HUES6 (cell line): ENCODE measurements around the gene AZIN2.
"Not testable (repeated sequence)": the region's sequence is repeated elsewhere in the genome, so short reads cannot be mapped to it uniquely, and the experiment has no call there.

Source experiments
- H3K27ac ChIP-seq: 2 replicates; pipeline ENCODE4 v1.7.0; 2013; ENCODE audit warnings: low read depth, mild to moderate bottlenecking, low read length, inconsistent platforms
- H3K27me3 ChIP-seq: 2 replicates; pipeline ENCODE4 v1.6.1; 2013; ENCODE audit warnings: low read length; ENCODE audit not compliant: control insufficient read depth, insufficient read depth
- H3K36me3 ChIP-seq: 2 replicates; pipeline ENCODE4 v1.6.1; 2013; ENCODE audit warnings: low read length; ENCODE audit not compliant: control insufficient read depth, insufficient read depth
- H3K4me1 ChIP-seq: 2 replicates; pipeline ENCODE4 v1.6.1; 2013; ENCODE audit warnings: low read length; ENCODE audit not compliant: control insufficient read depth, insufficient read depth
- H3K4me3 ChIP-seq: 2 replicates; pipeline ENCODE4 v1.5.1; 2013; ENCODE audit warnings: low read depth, low read length
- H3K9ac ChIP-seq: one replicate; pipeline ENCODE4 v1.6.1; 2013; ENCODE audit warnings: mild to moderate bottlenecking, low read length
- H3K9me3 ChIP-seq: 2 replicates; pipeline ENCODE4 v1.6.1; 2013; ENCODE audit warnings: low read depth, low read length; ENCODE audit not compliant: control insufficient read depth, insufficient read depth

AZIN2 gene

DNA sequence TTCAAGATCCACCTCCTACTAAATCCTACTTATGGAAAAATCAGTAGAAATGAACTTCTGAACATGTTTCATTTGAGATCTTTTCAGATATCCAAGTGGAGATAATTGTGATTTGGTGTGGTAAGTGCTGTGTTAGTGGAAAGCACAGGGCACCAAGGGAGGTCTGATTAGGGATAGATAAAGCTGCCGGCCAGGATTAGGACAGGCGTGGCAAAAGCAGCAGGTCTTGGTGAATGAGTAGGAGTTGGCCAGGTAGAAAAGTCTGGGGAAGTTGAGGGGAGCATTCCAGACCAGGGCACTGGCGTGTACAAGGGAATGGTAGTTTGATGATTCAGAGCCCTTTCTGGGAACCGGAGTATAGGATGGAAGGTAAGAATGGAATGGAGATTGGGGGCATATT lies 47.8 kb downstream of the AZIN2 start:
- H3K9ac ChIP-seq = peak overlapping the region; percentile 55
- no peak overlapping the region for H3K27ac ChIP-seq
- H3K9me3 ChIP-seq = no peaks in the 10 kb centered on the region
- H3K4me1 ChIP-seq = peaks cover 18% of the 10 kb centered on the region
- H3K4me3 ChIP-seq = no peak overlapping the region; the same call in 1 of the 2 replicates
- no peaks in the 10 kb centered on the region for H3K36me3 ChIP-seq
- H3K27me3 ChIP-seq = no peaks in the 10 kb centered on the region

DNA sequence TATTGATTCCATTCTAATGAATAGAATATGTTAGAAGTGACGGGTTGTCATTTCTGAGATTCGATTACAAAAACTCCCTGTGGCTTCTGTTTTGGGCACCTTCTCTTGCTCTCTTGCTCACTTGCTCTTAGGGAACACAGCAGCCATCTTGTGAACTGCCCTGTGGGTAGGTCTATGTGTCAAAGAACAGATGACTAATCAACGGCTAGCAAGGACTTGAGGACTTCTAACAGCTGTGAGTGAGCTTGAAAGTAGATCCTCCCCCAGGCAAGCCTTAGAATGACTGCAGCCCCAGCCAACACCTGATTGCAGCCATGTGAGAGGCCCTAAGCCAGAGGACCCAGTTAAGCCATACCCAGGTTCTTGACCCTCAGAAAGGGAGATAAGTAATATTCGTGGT lies 49.3 kb downstream of the AZIN2 start:
- Histone ChIP-seq H3K36me3 (no peaks in the 10 kb centered on the region), H3K27me3 (no peaks in the 10 kb centered on the region), H3K4me3 (no peak overlapping the region), H3K9me3 (no peaks in the 10 kb centered on the region), H3K27ac (no peak overlapping the region), H3K4me1 (peaks cover 18% of the 10 kb centered on the region), H3K9ac (no peak overlapping the region)

DNA sequence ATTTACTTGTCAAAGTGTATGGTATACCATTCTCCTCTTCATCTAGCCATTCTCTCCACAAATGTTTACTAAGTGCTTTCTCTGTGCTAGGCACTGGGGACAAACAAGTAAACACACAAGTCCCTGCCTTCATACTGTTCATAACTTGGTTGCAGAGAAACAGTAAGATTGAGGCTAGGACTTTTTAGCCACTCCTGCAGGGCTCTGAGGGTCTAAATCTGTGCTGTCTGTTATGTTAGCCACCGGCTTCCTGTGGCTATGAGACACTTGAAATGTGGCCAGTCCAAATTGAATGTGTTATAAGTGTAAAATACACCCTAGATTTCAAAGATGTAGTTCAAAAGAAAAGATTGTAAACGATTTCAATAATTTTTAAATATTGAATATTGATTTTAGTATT lies 50.2 kb downstream of the AZIN2 start:
- Histone ChIP-seq H3K27ac (no peak overlapping the region), H3K36me3 (no peaks in the 10 kb centered on the region)

DNA sequence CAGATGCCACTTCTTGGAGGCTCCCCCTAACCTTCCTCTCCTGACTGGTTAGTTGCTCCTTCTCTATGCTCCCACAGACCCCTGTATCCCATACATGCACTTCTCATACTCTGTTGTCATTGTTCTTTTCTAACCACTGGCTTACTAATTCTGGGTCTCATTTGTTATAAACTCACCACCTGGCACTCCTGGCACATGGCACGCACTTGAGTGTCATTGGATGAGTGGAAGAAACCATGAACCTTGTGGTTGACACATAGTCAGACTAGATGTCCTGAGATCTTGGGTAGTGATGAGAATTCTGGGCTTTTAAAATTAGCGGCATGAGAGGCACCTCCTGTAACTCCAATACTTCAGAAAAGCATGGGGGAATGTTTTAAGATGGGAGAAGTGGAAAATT lies 51.6 kb downstream of the AZIN2 start:
- no peaks in the 10 kb centered on the region for H3K9me3 ChIP-seq
- no peak overlapping the region for H3K9ac ChIP-seq
- H3K4me3 ChIP-seq = no peak overlapping the region
- H3K27me3 ChIP-seq = no peaks in the 10 kb centered on the region
- no peak overlapping the region for H3K27ac ChIP-seq
- no peaks in the 10 kb centered on the region for H3K36me3 ChIP-seq
- H3K4me1 ChIP-seq = peaks cover 13% of the 10 kb centered on the region

More for the DNA sequence above, 50.2 kb downstream of the AZIN2 start:
- Histone ChIP-seq H3K4me1 (peaks cover 18% of the 10 kb centered on the region), H3K27me3 (no peaks in the 10 kb centered on the region), H3K4me3 (no peak overlapping the region), H3K9ac (no peak overlapping the region), H3K9me3 (no peaks in the 10 kb centered on the region)

DNA sequence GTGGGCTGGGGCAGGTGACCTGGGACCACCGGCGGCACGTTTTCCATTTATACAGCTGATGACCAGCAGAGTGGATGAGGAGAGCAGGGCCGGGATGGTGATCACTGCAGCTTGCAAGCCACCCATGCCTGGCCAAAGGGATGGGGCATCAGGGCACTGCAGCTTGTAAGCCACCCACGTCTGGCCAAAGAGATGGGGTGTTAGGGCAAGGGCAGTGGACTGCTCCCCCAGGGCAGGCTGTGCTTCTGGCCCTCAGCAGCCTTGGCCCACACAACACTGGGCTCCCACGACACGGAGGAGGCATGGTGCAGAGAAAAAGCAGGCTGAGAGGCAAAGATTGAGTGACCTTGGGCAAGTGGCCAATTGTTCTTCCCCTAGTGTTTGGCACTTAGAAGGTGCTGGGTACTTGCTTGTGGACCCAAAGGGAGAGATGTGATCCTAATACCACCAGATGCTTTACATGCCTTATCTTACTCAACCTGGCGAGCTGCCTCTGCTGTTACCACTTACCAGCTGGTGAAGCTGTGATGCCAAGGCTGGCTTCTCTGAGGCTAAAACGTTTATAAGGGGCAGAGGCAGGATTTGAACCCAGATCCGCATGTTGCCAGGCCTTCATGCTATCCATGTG lies 52.6 kb downstream of the AZIN2 start:
- H3K9ac ChIP-seq = no peak overlapping the region
- H3K27ac ChIP-seq = no peak overlapping the region
- no peaks in the 10 kb centered on the region for H3K9me3 ChIP-seq
- peaks cover 10% of the 10 kb centered on the region for H3K4me1 ChIP-seq
- H3K27me3 ChIP-seq = no peaks in the 10 kb centered on the region
- H3K36me3 ChIP-seq = no peaks in the 10 kb centered on the region
- H3K4me3 ChIP-seq = no peak overlapping the region

DNA sequence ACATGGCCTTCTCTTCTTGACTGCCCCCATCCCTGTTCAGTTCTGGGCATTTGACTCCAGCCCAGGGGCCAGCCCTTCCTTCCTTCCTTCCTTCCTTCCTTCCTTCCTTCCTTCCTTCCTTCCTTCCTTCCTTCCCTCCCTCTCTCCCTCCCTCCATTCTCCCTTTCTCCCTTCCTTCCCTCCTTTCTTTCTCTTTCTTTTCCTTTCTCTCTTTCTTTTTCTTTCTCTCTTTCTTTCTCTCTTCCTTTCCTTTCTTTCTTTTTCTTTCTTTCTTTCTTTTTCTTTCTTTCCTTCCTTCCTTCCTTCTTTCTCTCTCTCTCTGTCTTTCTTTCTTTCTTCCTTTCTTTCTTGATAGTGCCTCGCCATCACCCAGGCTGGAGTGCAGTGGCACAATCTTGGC lies 55.1 kb downstream of the AZIN2 start:
- H3K36me3 ChIP-seq, H3K9ac ChIP-seq, H3K27ac ChIP-seq, H3K9me3 ChIP-seq, H3K4me3 ChIP-seq, H3K27me3 ChIP-seq: not testable (repeated sequence)
- H3K4me1 ChIP-seq = peaks cover 22% of the 10 kb centered on the region

DNA sequence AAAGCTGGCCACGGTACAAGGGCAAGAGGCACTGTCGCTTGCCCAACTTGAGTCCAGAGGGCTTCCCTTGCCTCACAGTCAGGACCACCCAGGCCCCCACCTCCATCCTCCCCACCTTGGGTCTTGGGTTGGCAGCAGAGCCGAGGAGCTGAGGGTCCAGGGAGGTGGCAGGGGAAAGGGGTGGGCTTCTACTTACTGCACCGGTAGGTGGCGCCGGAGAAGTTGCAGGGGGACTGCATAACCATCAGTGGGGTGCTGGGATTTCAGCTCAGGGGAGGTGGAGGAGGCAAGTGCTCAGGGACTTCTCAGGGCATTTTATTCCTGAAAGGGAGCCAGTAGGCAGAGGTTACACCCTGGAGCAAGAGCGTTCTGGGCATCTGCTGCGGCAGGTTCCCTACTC lies 56.8 kb downstream of the AZIN2 start:
- Histone ChIP-seq H3K27ac (no peak overlapping the region), H3K36me3 (no peaks in the 10 kb centered on the region), H3K27me3 (no peaks in the 10 kb centered on the region), H3K4me1 (peaks cover 36% of the 10 kb centered on the region), H3K9ac (no peak overlapping the region), H3K9me3 (no peaks in the 10 kb centered on the region), H3K4me3 (no peak overlapping the region)

DNA sequence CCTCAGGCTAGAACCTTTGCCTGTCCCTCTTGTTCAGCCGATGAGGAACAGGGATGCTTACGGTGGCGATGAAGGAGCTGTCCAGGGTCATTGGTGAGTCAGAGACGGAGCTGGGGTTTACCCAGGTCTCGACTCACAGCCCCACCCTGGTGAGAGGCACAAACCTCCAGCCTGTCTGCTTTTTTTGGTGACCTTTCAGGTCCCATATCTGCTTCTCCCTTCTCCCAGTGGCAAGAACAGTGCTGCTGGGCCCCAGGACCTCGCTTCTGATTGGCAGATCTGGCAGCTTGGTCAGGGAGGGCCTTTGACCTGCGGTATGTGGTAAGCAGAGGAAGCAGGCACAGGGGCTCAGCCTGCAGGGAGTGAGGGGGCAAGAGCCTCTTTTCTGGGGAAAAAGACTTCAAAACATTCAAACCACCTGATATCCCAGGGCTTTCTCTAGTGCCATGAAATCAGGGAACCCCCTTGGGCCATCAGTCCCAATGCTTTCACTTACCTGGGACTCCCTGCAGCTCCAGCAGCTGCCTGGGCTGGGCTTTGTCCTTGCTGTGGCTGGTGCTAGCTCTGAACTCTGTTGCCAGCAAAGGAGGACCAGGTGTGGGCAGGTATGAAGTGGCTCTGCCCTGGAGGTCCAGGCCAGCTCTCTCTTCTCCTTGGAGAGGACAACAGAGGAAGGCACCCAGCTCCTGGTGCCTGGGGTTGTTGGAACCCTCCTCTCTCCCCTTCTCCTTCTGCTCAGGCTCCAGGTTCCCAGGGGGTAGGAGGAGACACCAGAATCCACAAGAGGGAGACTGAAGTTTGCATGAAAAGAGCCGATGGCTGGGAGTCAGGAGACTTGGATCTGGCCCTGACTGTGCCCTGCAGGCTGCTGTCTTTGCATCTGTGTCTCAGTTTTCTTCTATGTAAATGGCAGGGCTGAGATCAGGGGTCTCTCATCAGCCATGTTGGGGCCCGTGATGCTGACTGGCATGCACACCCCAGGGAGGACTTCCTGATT lies 59.5 kb downstream of the AZIN2 start:
- peaks cover 45% of the 10 kb centered on the region for H3K4me1 ChIP-seq
- peak overlapping the region; percentile 67 for H3K27ac ChIP-seq
- H3K9ac ChIP-seq = peak overlapping the region; percentile 50
- H3K9me3 ChIP-seq = no peaks in the 10 kb centered on the region
- H3K27me3 ChIP-seq = no peaks in the 10 kb centered on the region
- peak overlapping the region; percentile 27; the same call in 1 of the 2 replicates for H3K4me3 ChIP-seq
- no peaks in the 10 kb centered on the region for H3K36me3 ChIP-seq

DNA sequence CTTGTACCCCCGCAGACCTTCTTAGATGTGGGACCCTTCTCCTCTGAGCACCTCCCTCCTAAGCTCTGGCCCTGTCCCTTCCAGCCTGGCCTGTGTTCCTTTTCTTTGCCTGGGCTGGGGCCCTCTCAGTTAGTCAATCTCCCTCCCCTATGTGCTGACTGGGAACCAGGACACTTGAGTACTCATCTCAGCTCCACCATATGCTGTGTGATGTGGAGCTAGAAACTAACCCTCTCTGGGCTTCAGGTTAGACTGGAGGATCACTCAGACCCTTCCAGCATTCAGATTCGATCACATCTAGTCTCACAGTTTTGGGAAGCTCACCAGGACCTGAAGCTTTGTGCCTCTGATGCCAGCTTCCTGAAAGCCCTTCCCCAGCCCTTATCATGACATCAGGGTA lies 60.3 kb downstream of the AZIN2 start:
- Histone ChIP-seq H3K4me1 (peaks cover 45% of the 10 kb centered on the region), H3K4me3 (no peak overlapping the region), H3K36me3 (peaks cover under 1% of the 10 kb centered on the region; the same call in 1 of the 2 replicates), H3K27ac (no peak overlapping the region), H3K27me3 (no peaks in the 10 kb centered on the region), H3K9ac (peak overlapping the region; percentile 14), H3K9me3 (no peaks in the 10 kb centered on the region)

DNA sequence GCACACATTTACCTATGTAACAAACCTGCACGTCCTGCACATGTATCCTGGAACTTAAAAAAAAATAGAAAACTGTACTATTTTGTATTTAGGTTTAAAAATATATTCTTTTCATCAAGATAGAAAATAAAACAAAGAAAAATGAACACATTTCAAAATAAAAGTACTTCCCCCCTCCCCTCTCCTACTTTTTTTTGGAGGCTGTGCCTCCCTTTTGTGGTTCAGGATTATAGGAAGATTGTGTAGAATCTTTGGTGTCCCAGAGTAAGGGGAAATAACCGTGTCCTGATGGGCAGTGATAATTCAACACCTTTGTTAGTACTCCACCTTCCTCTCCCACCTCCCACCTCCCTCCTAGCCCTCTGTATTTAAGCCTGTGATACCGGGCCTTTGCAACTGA lies 60.8 kb downstream of the AZIN2 start:
- Histone ChIP-seq H3K9me3 (no peaks in the 10 kb centered on the region), H3K27ac (no peak overlapping the region), H3K9ac (no peak overlapping the region), H3K4me3 (no peak overlapping the region), H3K36me3 (peaks cover 6% of the 10 kb centered on the region), H3K27me3 (no peaks in the 10 kb centered on the region), H3K4me1 (peaks cover 45% of the 10 kb centered on the region)

DNA sequence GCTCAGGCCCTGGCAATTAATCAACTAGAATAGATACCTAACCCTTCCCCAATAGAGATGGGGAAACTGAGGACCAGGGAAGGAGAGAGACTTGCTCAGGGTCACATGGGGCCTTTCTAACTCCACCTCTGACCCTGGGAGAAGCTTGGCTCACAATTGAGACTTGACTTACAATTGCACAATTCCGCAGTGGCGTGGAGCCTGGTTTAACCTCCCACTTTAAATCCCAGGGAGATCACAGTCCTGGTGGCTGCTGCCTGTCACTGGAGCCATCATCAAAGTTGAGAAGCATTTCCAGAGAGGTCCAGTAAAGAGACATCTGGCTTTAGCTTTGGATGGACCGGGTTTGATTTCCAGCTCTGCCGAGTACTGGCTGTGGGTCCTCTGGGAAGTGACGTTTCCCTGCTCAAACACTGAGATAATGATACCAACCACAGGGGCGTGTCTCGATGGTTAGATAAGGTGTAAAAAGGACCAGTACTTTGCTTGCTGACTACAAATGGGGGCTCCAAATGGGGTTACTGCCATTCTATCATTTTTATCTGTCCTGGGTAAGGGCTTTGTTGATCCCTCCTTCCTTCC lies 61.6 kb downstream of the AZIN2 start:
- no peak overlapping the region for H3K4me3 ChIP-seq
- no peaks in the 10 kb centered on the region for H3K9me3 ChIP-seq
- H3K4me1 ChIP-seq = peaks cover 45% of the 10 kb centered on the region
- no peak overlapping the region for H3K9ac ChIP-seq
- no peak overlapping the region for H3K27ac ChIP-seq
- peaks cover 14% of the 10 kb centered on the region for H3K36me3 ChIP-seq
- H3K27me3 ChIP-seq = no peaks in the 10 kb centered on the region
